GM23248 (cell line): ENCODE results near the gene WDR74.

Source experiments
- EZH2 ChIP-seq: fragments of 200-600 bp; sonication (generic); IDR thresholded peaks from 2 replicates; pipeline ENCODE4 v1.6.1; 2018; ENCODE audit warnings: antibody characterized with exemption, mild to moderate bottlenecking; ENCODE audit not compliant: insufficient read depth, poor library complexity, severe bottlenecking
- EZH2phosphoT487 ChIP-seq: fragments of 200-600 bp; sonication (generic); IDR thresholded peaks from 2 replicates; pipeline ENCODE4 v1.6.1; 2018; ENCODE audit warnings: antibody characterized with exemption, moderate library complexity, mild to moderate bottlenecking, low read depth; ENCODE audit not compliant: insufficient read depth

- TF ChIP-seq EZH2phosphoT487 (no peak), EZH2 (no peak)
These were observed 27.7 kb downstream of the WDR74 start for GRCh38 chr11:62811659-62812058.
